HG03103 (cell line): ENCODE results near the gene MPST.

Experiments
- ATAC-seq: cut with Tn5 transposase; IDR thresholded peaks from one replicate; pipeline ENCODE4 v1.9.1; 2021; ENCODE audit warnings: low read depth; ENCODE audit not compliant: unreplicated experiment

The MPST gene

DNA sequence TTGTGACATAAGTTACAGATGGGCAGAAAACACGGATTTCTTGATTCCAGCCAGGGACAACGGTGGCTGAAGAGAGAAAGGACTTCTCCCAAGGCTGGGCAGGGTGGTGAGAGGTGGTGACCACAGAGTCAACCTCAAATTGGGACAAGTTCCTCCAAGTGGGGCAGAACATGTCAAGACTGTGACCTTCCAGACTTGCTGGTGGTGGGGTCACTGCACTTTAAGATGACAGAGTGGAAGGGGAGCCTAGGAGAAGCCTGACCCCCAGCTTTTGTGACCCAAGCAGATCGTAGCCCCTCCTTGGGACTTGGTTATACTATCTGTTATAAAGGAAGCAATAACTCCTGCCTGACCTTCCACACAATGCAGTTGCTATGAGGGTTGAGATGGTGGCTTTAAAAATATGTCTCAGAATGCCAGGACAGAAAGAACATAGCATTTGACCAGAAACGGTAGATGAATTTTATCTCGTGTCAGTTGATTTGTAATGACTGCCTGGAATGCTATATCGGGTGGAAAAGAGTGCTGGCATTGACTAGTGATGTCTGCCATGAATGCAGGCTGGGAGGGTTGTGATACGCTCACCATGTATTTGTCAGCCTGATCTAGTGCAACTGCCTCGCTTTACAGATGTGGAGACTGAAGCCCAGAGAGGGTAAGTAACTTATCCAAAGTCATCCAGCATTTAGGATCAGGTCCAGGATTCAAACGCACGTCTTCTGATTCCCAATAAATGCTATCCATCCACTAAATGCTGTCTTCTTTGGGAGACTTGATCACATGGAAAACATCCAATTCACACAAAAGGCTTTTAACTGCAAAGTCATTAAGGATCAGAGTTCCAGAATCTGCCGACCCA lies 18.6 kb upstream of the MPST start:
- no peak for ATAC-seq

DNA sequence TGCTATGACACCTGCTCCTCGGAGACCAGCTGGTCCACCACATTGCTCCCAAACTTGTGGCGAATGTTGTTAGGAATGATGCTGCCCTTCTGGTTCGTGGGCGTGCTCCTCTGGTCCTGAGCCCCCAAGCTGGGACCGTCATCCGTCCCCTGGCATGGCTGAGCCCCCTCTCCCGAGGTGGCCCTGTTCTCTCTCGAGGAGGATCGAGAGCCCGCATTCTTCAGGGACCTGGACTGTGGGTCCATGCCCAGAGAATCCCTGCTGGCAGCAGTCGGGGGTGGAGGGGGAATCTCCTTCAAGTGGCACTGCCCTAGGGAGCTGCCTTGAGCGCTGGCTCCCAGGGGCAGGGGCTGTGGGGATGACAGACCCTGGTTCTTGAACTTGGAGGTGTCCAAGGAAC lies 17.7 kb upstream of the MPST start:
- no peak for ATAC-seq

DNA sequence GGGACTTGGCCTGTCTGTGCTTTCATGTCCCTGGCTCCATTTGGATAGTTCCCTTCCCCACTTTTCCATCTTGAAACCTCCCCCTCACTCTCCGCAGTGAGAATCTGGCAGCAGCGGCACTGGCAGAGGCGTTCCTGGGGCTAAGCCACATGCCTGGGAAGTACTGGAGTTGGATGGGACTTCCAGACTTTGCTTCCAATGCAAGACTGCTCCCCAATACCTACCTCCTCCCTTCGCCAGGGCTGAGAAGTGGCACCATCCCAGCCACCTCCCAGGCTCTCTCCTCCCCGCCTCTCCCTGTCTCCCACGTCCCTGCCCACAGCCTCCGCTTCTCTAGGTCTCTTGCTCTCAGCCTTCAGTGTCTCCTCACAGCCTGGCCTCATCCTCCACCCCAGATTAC lies 16.9 kb upstream of the MPST start:
- ATAC-seq: no peak

DNA sequence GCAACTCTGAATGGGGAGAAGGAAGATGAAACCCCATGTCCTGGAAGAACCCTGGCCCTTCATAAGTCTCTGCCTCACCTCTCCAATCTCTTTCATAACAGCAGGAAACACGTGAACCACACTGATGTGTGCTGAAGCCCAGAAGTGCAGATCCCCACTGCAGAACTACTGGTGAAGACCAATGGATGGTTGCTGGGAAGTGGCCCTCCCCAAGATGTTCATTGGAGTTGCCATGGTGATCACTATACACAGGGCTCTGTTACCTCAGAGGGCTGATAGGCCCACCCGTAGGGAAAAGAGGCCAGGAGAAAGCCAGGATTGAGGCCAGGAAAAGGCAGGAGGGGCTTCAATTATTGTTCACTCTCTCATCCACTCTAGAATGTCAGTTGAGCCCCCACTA lies 11.9 kb upstream of the MPST start:
- ATAC-seq: no peak

DNA sequence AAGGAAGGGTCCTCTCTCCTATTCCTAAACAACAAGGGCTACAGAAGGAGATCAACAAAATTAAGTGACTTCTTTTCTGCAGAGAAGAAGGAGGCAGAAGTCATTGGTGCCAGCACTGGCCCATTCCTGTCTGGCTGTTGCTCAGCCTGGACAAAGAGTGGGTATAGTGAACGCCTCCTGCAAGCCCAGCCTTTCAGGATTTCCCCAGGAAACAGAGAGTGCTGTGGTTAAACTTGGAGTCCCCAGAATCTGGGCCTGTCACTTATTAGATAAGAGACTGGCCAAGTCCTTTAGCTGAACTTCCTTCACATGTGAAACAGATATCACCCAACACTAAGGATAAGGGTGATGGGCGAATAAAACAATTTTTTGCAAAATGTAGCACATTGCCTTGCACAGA lies 11.2 kb upstream of the MPST start:
- no peak for ATAC-seq

DNA sequence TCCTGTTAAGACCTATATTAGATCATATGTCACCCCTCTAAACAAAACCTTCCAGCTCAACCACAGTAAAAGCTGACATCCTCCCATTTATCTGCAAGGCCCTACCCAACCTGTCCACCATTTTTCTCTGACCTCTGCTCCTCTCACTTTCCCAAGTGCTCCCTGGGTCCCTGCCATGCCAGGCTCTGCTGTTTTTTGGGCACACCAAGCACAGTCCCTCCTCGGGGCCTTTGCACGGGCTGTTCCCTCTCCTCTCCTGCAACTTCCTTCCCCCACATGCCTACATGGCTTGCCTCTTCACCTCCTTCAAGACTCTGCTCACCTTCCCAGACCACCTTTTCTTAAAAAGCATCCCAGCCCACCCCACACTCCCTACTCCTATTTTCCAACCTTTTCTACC lies 10.1 kb upstream of the MPST start:
- no peak for ATAC-seq

DNA sequence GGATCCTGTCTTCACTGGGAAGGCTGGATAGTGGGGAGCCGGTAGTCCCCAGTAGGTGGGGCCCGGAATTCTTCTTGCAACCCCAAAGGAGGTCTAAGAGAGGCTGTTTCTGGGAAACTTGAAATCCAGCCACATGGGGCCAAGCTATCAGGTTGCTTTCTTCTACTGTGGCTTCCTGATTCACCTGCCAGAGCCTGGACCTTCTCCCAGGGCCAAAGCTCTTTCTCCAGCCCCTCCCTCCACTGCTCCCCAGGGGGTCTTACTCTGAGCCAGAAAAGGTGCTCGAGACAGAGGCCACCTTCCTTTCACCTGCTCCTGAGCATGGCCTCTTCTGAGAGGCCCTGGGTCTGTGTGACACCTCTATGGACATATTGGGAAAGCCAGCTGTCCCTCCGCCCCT lies 9.4 kb upstream of the MPST start:
- no peak for ATAC-seq

DNA sequence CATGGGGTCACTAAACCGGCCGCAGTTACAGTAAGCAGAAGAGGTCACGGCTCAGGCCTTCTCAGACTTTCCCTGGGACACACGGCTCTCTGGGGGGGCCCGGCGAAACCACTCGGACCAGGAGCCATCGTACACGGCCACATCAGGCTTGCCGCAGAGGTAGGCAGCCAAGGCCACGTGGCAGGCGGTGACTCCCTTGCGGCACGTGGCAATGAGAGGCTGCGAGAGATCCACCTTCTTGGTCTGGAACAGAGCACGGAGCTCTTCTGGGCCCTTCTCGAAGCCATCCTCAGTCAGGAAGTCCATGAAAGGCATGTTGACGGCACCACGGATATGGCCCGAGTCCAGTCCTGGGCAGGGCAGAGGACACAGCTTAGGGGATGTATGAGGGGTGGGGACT lies 8.6 kb upstream of the MPST start:
- no peak for ATAC-seq

DNA sequence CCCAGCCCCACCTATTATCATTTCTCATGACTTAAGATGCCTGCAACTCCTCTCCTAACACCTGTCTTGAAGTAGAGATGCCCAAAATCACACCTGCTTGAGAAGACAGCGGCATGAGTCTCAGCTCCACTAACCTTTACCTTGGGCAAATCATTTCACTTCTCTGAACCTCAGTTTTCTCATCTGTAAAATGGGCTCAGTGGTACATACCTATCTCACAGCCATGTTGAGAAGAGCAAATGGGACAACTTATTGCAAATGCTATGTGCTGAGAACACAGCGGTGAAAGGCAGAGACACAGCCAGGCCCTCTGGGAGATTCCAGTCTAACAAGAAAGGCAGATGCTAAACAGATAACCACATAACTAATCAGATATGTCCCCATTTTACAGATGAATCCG lies 8.1 kb upstream of the MPST start:
- no peak for ATAC-seq

DNA sequence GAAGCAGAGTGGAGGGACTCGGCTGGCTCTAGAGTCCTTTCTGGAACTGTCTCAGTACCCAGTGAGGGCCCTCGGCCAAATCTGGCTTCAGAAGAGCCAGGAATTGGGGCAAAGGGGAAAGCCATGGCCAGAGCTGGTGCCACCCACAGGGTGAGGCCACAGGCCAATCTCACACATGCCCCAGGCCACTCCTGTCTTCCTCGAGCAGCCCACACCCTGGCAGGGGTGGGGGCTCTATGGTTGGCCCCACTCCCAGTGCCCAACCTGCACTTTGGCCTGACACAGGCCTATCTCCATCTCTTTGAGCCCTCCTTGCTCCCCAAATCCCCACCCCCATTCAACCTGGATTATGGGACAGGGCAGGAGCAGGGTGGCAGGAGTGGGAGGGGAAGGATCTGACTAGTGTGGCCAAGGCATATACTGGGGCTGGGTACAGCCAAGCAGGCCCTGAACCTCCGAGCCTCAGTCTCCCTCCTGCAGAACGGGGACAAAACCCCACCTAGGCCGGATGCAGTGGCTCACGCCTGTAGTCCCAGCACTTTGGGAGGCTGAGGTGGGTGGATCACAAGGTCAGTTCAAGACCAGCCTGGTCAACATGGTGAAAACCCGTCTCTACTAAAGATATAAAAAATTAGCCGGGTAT lies 7.2 kb upstream of the MPST start:
- ATAC-seq: no peak

DNA sequence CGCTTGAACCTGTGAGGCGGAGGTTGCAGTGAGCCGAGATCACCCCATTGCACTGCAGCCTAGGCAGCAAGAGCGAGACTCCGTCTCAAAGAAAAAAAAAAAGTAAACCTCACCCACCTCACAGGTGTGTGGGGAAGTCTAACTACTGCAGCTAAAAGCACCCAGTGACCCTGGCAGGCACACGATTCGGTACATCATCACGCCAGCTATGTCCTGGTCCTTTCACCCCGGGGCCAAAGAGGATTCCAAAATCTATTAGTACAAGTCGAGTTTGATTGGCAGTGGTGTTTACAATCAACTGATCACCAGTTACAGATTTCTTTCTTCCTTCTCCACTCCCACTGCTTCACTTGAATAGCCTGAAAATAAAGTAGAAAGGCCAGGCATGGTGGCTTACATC lies 6.6 kb upstream of the MPST start:
- no peak for ATAC-seq

DNA sequence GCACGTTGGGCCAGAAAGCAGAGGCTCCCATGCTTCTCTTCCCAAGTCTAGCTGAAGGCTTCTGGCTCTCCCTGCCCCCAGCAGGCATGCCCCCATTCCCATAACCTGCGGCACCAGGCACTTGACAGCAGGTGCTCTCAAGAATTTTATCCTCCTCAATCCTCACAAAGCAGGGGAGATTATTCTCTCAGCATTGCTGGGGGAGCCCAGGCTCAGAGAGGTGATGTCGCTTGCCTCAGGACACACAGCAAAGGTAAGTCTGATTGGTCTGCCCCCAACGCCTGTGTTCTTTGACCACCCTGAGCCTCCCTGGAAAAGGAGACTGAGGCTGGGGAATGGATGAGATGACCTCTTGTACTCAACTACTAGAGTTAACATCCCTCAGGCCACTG lies 5.1 kb upstream of the MPST start:
- ATAC-seq: no peak

DNA sequence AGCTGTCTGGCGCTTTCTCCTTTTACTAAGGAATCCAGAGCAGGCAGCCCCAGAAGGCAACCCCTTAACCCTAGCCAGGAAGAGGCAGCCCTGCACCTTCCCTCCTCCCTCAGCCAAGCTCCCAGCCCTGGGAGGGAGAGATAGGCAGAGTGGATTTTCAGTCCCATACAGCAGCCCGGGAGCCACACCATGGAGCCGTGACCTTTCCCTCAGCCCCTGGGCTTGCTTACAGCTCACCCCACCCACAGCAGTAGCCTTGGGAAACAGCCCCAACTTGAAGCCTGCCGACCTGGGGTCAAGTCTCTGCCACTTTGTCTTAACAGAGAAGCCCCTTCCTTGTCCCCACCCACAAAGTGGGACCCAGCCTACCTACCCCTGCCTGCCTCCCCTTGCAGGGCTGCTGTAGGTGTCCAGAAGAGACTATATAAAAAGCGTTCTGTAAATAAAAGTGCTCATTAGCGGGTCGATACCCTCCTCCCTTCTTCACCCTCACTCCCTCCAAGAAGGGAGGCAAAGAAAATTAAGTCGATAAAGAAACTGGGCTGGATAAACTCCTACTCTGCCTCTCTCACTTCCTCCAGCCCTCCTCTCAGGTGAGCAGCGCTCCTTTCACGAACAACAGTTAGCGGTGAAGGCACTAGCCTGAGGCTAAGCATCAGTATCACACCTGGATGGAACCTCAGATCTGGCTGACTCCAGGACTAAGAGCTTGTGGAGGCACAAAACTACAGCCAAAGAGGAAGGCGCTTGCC lies 4.5 kb upstream of the MPST start:
- ATAC-seq: no peak

DNA sequence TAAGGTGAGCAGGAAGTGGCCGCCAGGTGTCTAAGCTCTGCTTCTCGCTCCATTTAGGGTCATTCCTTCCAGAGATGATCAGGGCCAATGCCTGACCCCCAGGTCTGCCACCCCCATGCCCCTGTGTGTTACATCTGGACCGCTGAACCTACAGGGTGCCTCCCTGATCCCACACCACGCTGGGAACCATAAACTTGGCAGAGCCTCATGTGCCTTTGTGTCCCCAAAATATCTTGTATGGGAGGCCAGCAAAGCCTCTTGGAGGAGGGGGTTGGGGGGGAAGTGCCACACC lies 4.0 kb upstream of the MPST start:
- ATAC-seq: no peak

DNA sequence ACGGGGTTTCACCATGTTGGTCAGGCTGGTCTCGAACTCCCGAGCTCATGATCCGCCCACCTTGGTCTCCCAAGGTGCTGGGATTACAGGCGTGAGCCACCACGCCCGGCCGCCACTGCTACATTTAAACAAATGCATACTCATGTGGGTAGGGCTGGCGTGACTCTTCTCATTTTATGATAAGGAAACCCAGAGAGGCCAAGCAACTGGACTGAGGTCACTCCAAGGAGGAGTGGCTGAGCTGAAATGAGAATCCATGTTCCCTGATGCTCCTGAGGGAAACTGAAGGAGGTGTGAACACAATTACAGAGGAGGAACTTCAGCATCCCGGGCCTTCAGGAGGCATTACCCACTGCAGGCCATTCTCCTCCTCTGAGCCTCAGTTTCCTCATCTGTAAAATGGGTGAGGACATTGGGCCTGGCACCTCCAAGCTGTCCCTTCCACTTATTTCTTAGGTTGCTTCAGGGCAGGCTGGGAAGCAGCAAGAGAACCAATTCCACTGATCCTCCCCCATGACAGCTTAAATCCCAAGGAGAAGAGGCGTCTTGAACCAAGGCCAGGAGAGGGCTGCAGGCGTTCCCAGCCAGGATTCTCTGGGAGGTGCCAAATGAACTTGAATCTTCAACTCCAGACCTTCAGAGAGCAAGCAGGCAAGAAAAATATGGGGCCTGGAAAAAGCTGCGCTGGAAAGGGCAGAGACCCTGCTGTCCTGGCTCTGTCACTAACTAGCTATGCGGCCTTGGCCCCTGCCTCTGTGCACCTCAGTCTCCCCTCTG lies 3.2 kb upstream of the MPST start:
- no peak for ATAC-seq

DNA sequence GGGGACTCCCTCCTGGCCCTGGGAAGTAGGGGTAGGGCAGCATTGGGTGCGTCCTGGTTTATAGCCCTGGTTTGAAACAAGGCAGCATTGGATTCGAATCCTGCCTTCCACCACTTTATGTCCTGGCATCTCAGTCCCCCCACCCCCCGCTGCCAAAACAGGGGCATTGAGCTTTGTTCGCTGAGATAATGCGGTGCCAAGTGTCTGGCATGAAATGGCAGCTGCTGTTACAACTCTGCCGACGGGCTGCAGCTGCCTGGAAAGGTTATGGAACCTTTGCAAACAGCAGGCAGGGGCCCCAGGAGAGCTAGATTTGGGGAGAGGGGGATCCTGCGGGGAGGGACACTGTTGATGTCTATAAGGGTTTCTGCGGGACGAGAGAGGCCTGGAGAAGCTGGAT lies 2.2 kb upstream of the MPST start:
- ATAC-seq: no peak

DNA sequence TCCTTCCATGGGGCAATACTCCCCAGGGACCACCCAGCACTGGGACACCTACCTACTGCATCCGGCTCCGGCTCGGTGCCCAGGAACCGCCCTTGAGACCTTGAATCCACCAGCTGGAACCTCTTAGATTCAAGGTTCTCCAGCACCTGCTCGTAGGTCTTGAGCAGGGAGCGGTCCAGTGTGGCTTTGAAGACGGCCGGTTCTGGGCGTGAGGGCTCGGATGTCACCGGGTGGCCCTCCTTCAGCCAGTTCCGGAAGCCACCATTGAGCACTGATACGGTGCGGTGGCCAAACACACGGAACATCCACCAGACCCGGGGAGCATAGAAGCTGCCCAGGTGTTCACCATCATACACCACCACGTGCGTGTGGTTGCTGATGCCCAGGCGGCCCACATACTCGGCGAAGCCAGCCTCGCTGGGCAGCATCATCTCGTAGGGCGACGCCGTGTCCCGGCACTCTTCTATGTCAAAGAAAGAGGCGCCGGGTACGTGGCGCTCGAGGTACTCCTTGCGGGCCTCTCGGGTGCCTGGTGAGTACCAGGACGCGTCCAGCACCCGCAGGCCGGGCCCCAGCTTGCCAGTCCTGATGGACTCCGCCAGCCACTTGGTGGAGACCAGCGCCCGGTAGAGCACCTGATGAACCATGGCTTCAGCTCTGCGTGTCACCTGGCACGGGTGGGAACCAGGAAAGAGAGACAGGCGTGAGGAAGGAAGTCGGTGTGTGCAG lies 1.3 kb upstream of the MPST start:
- no peak for ATAC-seq

DNA sequence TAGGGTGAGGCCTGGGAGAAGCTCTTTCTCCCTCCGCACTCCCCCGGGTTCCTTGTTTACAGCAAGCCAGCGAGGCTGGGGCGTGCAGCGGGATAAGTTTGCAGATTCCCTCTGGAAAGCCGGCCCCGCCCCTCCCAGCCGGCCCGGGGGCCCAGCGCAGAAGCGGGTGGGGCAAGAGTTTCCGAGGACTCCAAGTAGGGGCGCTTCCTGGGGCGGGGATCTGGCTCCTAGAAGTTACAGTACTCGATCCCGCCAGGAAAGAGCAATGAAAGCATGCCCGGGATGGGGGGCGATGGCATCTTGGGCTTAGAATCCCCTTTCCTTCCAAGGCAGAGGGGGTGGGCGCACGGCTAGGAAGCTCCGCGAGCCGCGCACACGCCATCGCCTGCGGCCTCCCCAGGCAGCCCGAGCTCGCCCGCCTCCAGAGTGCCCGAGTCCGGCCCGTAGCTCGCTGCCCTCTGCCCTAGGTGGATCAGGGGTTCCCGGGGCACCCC lies 680 bp upstream of the MPST start:
- ATAC-seq: peak; percentile 25

DNA sequence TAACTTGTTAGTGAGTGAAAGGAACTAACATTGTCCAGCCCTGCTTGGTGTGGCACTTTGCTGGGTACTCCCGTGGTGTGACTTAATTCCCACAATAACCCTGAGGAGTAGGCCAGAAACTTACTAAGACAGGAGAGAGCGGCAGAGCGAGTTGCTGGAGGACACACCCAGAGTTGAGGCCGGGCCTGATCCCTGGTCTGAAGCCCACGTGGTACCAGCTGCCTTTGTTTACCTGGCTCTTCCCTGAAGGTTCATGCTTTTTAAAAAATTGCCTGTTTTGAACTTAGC lies 594 bp downstream of the MPST start:
- no peak for ATAC-seq

DNA sequence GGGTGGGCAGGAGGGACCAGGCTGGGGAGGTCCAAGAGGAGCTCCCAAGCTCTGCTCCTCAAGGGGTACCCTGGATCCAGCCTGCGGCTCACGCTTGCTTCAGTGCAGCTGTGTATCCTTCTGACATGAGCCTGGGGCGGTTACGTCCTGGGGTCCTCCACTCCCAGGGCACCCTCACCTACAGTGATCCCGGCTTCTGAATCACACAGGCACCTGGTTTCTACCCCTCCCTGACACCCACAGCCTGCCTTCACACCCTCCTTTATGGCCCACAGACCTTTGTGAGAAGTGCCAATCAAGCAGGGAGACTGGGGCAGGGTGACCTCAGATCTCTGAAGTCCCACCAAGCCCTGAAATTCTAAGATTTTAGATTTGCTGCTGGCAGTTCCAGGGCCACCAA lies 1.5 kb downstream of the MPST start:
- ATAC-seq: no peak
